Skeletal muscle cell (primary cell): ENCODE results near the gene CORO2B.
"Not testable (repeated sequence)": the region's sequence is repeated elsewhere in the genome, so short reads cannot be mapped to it uniquely, and the experiment has no call there.

Source experiments
- DNase-seq: peaks from one replicate; pipeline ENCODE4 v3.0.0-alpha.2; 2010; ENCODE audit warnings: low read depth
- H3K4me3 ChIP-seq: 2 replicates; pipeline ENCODE4 v1.5.1; 2011; ENCODE audit warnings: low read depth, mild to moderate bottlenecking, control low read depth, low read length, moderate library complexity

CORO2B gene

DNA sequence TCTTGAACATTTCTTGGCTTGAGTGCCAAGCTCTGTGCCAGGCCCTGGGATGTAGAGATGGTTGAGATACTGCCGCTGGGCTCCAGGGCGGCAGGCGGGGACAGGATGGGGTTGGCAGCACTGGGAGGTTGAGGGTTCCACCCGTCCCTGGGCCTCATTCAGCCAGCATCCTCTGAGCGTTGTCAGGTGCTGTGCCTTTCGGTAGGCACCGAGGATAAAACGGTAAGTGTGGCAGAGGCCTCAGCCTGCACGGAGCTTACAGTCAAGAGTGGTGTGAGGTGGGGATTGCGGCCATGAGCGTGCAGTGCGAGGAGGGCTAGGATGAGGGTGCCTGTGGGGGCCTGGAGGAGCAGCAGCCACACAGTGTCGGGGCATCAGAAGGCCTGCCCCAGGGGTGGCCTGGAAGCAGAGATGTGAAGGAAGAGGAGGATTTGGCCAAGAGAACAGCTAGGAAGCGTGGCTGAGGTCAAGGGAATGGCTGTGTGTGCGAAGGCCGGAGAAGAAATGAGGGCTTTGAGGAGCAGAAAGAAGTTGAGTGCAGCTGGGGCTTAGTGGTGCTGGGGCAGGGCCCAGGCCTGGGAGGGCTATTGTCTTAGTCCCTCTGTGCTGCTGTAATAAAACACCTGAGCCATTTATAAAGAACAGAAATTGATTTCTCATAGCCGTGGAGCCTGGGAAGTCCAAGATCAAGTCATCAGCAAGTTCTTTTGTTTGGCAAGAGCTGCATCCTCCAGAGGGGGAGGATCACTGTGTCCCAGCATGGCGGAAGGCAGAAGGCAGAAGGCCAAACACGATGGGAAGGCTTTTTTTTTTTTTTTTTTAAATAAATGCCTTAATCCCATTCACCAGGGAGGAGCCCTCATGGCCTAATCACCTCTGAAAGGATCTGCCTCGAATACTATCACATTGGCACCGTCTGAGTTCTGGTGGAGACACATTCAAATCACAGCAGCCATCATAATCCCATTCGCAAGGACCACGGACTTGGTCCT, 22.7 kb downstream of the CORO2B start:
- DNase-seq = no peak

DNA sequence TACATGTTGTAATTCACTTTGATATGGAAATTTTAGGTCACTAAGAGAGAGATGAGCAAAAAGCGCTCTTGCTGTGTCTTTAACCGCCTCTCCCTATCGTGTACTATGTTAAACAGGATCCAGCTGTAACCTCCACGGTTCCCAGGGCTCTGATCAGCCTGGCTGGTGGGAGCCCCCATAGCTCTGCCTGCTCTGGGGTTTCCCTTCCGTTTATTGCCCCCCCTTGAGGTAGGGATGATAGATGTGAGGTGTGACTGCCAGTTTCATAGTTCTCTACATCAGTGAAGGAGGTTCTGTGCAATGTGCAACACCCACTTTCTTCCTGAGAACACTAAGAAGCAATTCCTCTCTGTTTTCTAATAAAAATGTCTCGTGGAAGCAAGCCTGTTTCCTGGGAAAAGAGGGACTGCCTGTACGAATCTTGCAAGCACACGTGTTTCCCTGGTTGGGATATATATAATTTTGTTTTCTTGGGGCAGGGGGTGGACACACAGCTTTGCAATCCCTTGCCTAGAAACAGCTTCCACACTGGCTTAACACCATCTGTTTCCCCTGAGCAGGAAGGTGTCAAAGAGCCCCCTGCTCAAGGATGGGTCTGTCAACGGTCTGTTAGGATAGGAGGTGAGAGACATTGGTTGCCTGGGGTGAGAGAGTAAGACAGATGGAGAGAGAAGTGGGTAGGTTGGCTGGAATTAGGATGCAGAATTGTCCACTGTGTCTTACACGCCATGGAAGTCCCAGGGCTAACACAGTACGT, 23.8 kb downstream of the CORO2B start:
- DNase-seq = no peak
- no peak overlapping the region for H3K4me3 ChIP-seq

More for the DNA sequence above, 22.7 kb downstream of the CORO2B start:
- no peak overlapping the region for H3K4me3 ChIP-seq

DNA sequence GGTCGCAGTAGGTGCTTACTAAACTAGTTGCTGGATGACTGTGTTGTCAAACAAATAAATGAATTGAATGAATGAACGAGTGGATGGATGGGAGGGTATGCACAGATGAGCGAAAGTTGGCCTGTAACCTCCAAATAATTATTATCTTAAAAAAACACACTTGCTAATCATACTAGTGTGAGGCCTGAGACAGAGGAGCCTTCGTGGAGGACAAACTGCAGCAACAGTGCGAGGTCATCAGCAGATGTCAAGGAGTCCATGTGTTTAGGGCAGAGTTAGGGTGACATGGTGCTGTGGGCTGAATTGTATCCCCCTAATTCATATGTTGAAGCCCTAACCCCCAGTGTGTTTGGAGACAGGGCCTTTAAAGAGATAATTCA, 24.4 kb downstream of the CORO2B start:
- no peak for DNase-seq

GRCh38 chr15:68603951-68604350, 25.2 kb downstream of the CORO2B start:
- H3K4me3 ChIP-seq = no peak overlapping the region
- DNase-seq = no peak

More for the DNA sequence above, 24.4 kb downstream of the CORO2B start:
- H3K4me3 ChIP-seq = no peak overlapping the region

GRCh38 chr15:68604840-68605478, 26.2 kb downstream of the CORO2B start:
- not testable (repeated sequence) for H3K4me3 ChIP-seq
- peak; percentile 91 for DNase-seq

DNA sequence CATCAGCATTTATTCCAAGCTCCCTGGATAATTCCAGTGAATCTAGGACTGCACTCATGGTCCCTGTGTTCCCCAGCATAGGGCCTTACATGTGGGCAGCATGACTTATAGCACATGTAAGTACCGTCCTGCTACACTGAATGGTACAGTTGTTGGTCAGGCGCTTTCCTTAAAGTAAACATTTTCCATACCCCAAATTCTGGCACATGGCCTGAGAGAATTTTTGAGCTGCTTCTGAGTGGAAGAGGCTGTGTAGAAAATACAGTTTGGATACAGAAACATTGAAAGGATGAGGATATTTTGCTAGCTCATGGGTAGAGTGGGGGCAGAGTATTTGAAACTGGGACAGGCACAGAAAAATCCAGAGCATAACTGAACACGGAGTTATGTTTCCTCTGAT, 27.6 kb downstream of the CORO2B start:
- no peak overlapping the region for H3K4me3 ChIP-seq
- no peak for DNase-seq

DNA sequence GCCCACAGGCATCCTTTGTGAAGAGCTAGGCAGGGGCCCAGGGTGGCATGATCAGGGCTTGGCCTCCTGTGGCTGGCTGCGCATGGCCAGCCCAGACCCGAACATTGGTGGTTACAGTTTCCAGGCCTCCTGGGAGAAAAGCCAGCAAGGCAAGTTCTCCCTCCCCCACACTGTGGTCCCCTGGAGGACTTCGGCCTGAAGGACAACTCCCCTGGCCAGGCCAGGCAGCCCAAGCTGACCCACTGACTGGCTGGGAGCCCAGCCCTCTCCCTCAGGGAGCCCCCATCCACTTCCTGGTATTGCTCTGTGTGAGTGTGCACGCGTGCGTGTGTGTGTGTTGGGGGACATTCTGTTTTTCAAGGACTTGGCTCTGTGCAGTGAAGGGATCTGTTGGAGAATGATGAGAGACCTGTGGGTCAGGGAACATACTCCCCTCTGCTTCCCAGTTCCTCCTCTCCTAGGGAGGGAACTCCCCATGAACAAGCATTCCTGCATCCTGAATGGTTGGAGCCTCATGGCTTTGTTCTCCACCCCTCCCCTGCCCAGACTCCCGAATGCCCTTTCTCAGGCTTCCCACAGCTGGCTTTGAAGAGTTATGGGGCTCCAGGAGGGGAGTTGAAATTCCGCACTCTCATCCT, 29.5 kb downstream of the CORO2B start:
- peak; percentile 98 for DNase-seq

GRCh38 chr15:68608844-68609232, 30.0 kb downstream of the CORO2B start:
- no peak overlapping the region for H3K4me3 ChIP-seq
- no peak for DNase-seq

More for the DNA sequence above, 29.5 kb downstream of the CORO2B start:
- no peak overlapping the region for H3K4me3 ChIP-seq

DNA sequence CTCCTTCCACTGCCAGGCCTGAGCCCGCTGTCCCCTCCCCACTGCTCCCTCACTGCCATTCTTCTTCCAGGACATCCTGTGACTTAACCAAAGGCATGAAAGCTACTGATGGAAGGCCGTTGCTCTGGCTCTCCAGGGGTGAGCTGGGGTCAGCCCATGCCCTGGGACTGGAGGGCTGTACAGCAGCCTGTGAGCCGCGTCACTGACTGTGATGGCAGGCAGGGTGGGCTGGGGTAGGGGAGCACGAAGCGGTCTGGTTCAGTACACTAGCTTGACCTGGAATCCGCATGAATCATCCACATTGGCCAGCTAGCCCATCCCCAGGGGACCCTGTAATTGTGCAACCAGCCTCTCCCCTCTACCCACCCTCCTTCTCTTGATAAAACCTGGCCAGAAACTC, 30.8 kb downstream of the CORO2B start:
- no peak overlapping the region for H3K4me3 ChIP-seq
- DNase-seq = peak; percentile 95

- peak; percentile 78 for DNase-seq
- H3K4me3 ChIP-seq = no peak overlapping the region
Observed at GRCh38 chr15:68610825-68611224, 32.0 kb downstream of the CORO2B start.

DNA sequence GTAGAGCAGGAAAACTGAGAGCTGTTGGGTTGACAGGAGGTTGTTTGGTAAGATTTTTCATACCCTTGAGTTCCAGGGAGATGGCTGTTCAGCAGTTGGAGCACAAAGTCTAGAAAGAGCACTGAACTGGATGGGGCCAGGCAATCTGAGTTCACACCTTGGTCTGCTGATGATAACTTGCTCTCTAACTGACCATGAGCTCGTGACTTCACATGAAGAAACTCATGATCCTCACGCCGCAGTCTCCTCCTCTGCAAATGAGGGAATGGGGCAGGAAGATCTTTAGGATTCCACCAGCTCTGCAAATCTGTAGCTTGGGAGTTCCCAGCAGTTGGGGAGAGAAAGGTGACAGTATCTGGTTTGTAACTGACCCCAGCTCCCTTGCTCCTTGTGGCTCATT, 33.7 kb downstream of the CORO2B start:
- no peak overlapping the region for H3K4me3 ChIP-seq
- no peak for DNase-seq

- H3K4me3 ChIP-seq = no peak overlapping the region
- no peak for DNase-seq
Observed at GRCh38 chr15:68612979-68613740, 34.4 kb downstream of the CORO2B start.

- DNase-seq = no peak
- no peak overlapping the region for H3K4me3 ChIP-seq
Observed at GRCh38 chr15:68614286-68615035, 35.7 kb downstream of the CORO2B start.

DNA sequence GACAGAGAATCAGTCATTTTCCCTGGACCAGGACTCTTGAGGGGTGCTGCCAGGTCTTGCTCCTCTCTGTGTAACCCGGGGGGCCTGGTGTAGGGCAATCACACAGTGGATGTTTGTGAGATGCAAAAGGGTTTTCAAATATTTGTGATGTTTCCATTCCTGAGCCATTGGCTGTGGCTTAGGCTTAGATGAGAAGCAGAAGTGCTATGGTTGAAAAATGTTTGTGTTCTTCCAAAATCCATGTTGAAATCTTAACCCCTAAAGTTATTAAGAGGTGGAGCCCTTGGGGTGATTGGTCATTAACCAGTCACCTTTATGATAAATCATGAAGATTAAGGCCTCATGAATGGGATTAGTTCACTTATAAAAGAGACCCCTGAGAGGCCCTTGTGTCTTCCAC, 36.5 kb downstream of the CORO2B start:
- DNase-seq = no peak
- no peak overlapping the region for H3K4me3 ChIP-seq

DNA sequence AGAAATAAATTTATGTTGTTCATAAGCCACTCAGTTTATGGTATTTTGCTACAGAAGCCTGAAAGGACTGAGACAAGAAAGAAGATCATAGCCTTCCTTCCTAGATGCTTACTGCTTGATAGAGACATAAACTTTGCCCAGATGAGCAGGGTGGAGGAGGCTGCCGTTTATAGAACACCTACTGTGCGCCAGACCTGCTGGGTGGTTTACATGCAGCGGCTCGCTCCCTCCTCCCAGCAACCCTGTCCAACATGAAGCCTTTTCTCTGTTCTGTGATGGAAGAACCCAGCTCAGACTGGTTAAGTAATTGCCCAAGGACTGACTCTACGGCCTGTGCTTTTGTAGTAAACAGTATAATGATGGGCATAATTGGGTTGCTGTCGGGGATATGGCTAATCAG, 37.0 kb downstream of the CORO2B start:
- no peak overlapping the region for H3K4me3 ChIP-seq
- DNase-seq = no peak

DNA sequence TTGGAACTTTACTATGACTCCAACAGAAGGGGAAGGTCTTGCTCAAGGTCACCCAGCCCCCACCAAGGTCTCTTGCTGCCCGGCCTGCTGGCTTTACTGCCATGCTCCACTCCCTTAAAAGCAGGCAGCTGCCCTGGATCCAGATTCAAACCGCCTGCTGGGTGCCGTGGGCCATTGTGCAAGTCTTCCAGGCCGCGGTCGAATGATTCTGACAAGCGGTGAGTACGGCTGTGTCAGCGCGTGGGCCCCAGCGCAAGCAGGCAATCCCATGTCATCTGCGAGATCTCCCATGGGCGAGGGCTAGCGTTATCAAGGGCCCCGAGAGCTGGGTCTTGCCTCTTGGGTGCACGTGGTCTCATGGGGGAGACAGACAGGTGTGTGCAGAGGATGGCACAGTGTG, 37.6 kb downstream of the CORO2B start:
- no peak for DNase-seq
- no peak overlapping the region for H3K4me3 ChIP-seq

DNA sequence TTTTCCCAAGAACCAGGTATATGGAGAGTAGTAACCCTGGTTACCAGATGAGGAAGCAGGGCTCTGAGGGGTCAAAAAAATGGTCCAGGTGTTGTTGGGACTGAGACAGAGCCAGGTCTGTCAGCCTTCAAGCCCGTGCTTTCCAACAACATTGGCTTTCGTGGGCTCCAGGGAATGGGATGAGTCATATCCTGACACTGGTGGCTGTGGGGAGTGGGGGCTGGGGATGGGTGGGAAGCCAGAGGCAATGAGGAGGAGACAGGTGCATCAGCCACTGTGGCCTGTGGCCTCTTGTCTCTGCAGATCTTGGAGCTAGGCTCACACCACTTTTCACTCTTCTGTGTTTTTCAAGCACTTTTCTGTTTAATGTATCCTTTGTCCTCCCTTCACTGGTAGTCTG, 38.2 kb downstream of the CORO2B start:
- no peak for DNase-seq
- no peak overlapping the region for H3K4me3 ChIP-seq

DNA sequence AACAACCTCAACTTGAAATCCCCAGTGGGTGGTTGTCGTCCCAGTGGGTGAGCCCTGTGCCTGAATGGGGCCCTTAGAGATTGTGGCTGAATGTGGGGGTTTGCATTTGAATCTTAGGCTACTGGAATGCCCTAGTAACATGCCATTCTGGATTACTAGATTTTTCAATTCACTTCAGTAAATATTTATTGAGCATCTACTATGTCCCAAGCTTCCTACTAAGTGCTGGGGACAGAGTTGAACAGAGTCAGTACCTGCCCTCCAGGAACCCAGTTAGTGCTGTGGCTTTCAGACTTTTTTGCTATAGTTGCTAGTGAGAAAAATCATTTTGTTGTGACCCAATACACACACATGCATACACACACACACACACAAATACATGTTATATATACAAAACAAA, 39.0 kb downstream of the CORO2B start:
- no peak for DNase-seq

More for the DNA sequence above, 39.0 kb downstream of the CORO2B start:
- H3K4me3 ChIP-seq = no peak overlapping the region
